Natural killer cell (primary cell): ENCODE data around the gene RPP14. TPM values are rescaled to one million over a fixed set of nuclear protein-coding genes. Genes with fewer than 3 reads are reported as not detected.
"Not testable (repeated sequence)": the region's sequence is repeated elsewhere in the genome, so short reads cannot be mapped to it uniquely, and the experiment has no call there.

Experiments
- ATAC-seq, 3 donors: fragments of 150-1000 bp in 2 of 3; fragments of 200-7000 bp in 1 of 3; cut with Tn5 transposase; 1 replicate in 1 of 3; 2 replicates in 2 of 3; pipeline ENCODE4 v1.10.0; 2021; ENCODE audit warnings: mild to moderate bottlenecking in 2 of 3, moderate library complexity in 2 of 3
- DNase-seq, 2 donors: peaks; one replicate each; pipeline versions ENCODE4 v3.0.0 to v3.0.0-alpha.2; 2013 to 2021; ENCODE audit warnings: mixed read lengths in 1 of 2
- H3K27ac ChIP-seq: one replicate; pipeline ENCODE4 v1.5.1; 2013; ENCODE audit warnings: mild to moderate bottlenecking, low read length
- H3K27me3 ChIP-seq: one replicate; pipeline ENCODE4 v1.6.1; 2013; ENCODE audit warnings: low read length; ENCODE audit not compliant: control insufficient read depth, insufficient read depth
- H3K36me3 ChIP-seq: one replicate; pipeline ENCODE4 v1.6.1; 2013; ENCODE audit warnings: low read length; ENCODE audit not compliant: control insufficient read depth, insufficient read depth
- H3K4me1 ChIP-seq: one replicate; pipeline ENCODE4 v1.6.1; 2013; ENCODE audit warnings: low read length; ENCODE audit not compliant: control insufficient read depth, insufficient read depth
- H3K4me3 ChIP-seq: one replicate; pipeline ENCODE4 v1.5.1; 2013; ENCODE audit warnings: low read length
- H3K9me3 ChIP-seq: one replicate; pipeline ENCODE4 v1.6.1; 2013; ENCODE audit warnings: low read length; ENCODE audit not compliant: control insufficient read depth, insufficient read depth
- H3K27ac Mint-ChIP-seq, 2 donors: one replicate each; pipeline ENCODE4 v1.8.0; 2022; ENCODE audit warnings: mild to moderate bottlenecking in 2 of 2, mixed read lengths in 2 of 2, moderate library complexity in 1 of 2
- H3K27me3 Mint-ChIP-seq, 2 donors: one replicate each; pipeline ENCODE4 v1.8.0; 2022; ENCODE audit warnings: low read depth in 2 of 2, mixed read lengths in 2 of 2
- H3K36me3 Mint-ChIP-seq: one replicate; pipeline ENCODE4 v1.8.0; 2022; ENCODE audit warnings: mixed read lengths
- H3K4me1 Mint-ChIP-seq, 2 donors: one replicate each; pipeline ENCODE4 v1.8.0; 2022; ENCODE audit warnings: mixed read lengths in 2 of 2
- H3K4me3 Mint-ChIP-seq: one replicate; pipeline ENCODE4 v1.8.0; 2022; ENCODE audit warnings: mild to moderate bottlenecking, moderate library complexity, mixed read lengths
- H3K9me3 Mint-ChIP-seq, 2 donors: one replicate each; pipeline ENCODE4 v1.8.0; 2022; ENCODE audit warnings: mixed read lengths in 2 of 2
- WGBS: methylation state at CpG from one replicate; pipeline ENCODE4 v1.1.7; 2013; ENCODE audit warnings: missing lambda C conversion rate; ENCODE audit not compliant: insufficient coverage; 5-methylcytosine and 5-hydroxymethylcytosine counted together
- intact Hi-C: fragments of 100-400 bp; cut with micrococcal nuclease; formaldehyde crosslinking; loops from one replicate; pipeline ENCODE4 v1.14.2; 2022
- total RNA-seq, 4 donors: library from RNA; stranded (reverse); fragments of 120-200 nt in 1 of 4; gene quantifications; one replicate each; pipeline versions ENCODE4 v1.2.3 to v1.2.4, GENCODE V29; 2013 to 2022
- TF ChIP-seq, protein P1 (sequence below): fragments of 200-600 bp; IDR thresholded peaks from one replicate; pipeline ENCODE4 v1.8.0; 2022; ENCODE audit warnings: antibody characterized with exemption

Gene RPP14
- total RNA-seq, 3 donors from 2014 or later (not counting 1 experiment from before 2014, with no cell fraction given) = 13.1 to 18.8 (median 17.0) TPM

DNA sequence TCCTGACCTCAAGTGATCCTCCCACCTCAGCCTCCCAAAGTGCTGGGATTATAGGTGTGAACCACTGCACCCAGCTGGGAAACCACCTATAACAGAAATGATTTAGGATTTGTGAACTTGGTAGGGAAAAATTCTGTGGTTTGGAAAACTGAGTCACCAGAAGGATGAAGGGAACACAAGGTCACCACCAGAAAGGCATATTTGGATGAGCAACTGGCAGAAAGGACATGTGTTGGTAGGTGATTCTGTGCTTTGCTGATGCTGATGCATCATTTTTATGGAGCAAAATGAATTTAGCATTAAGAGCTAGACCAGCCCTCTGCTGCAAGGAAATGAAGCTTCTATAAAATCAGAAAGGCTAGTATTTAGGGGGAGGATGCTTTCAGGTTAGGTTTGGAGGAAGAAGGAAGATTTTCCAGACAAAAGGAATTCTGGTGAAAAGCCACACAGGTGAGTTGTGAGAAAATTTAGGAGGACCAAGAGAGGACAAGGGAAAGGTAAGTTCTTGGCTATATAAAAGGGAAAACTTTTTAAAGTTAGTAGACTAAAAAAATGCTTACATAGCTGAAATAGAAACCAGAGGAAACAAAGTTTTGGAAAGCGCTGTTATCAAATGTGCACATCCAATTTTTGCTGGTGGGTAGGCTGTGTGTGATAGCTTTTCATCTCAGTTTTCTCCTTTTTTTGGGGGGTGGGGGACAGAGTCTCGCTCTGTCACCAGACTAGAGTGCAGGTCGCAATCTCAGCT is 30.3 kb downstream of the RPP14 start:
- no peak for ATAC-seq
- Histone ChIP-seq H3K27ac (no peak overlapping the region), H3K4me3 (no peak overlapping the region), H3K27me3 (no peaks in the 10 kb centered on the region), H3K36me3 (peaks cover 4% of the 10 kb centered on the region), H3K4me1 (peaks cover 13% of the 10 kb centered on the region), H3K9me3 (no peaks in the 10 kb centered on the region)
- Mint-ChIP-seq H3K27me3 (no peaks in the 10 kb centered on the region), H3K4me1 (peaks cover 33 to 45% of the 10 kb centered on the region in 2 donors), H3K36me3 (no peaks in the 10 kb centered on the region), H3K4me3 (peak overlapping the region; percentile 56), H3K9me3 (no peaks in the 10 kb centered on the region), H3K27ac (peak overlapping the region; percentile 87 to 91)
- TF ChIP-seq, protein P1, sequence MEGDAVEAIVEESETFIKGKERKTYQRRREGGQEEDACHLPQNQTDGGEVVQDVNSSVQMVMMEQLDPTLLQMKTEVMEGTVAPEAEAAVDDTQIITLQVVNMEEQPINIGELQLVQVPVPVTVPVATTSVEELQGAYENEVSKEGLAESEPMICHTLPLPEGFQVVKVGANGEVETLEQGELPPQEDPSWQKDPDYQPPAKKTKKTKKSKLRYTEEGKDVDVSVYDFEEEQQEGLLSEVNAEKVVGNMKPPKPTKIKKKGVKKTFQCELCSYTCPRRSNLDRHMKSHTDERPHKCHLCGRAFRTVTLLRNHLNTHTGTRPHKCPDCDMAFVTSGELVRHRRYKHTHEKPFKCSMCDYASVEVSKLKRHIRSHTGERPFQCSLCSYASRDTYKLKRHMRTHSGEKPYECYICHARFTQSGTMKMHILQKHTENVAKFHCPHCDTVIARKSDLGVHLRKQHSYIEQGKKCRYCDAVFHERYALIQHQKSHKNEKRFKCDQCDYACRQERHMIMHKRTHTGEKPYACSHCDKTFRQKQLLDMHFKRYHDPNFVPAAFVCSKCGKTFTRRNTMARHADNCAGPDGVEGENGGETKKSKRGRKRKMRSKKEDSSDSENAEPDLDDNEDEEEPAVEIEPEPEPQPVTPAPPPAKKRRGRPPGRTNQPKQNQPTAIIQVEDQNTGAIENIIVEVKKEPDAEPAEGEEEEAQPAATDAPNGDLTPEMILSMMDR = no peak
- no peak for DNase-seq
- intact Hi-C loops = no loop called here
- 89% methylated on average over 1 of the region's 3 CpGs for WGBS

- H3K36me3 Mint-ChIP-seq = no peaks in the 10 kb centered on the region
- TF ChIP-seq, protein P1 = no peak
- WGBS = 82% methylated on average over 1 of the region's 1 CpG
- no peaks in the 10 kb centered on the region for H3K27me3 ChIP-seq
- no peak overlapping the region for H3K4me3 Mint-ChIP-seq
- H3K27ac Mint-ChIP-seq = no peak overlapping the region
- H3K27ac ChIP-seq = no peak overlapping the region
- H3K4me1 Mint-ChIP-seq = peaks cover 33 to 39% of the 10 kb centered on the region in 2 donors
- no peak for DNase-seq
- H3K36me3 ChIP-seq = peaks cover 4% of the 10 kb centered on the region
- no peak for ATAC-seq
- intact Hi-C loops = no loop called here
- peaks cover 10% of the 10 kb centered on the region for H3K4me1 ChIP-seq
- H3K4me3 ChIP-seq = no peak overlapping the region
- H3K27me3 Mint-ChIP-seq = no peaks in the 10 kb centered on the region
- H3K9me3 ChIP-seq = no peaks in the 10 kb centered on the region
- no peaks in the 10 kb centered on the region for H3K9me3 Mint-ChIP-seq
These were observed 31.1 kb downstream of the RPP14 start for GRCh38 chr3:58337190-58337589.

DNA sequence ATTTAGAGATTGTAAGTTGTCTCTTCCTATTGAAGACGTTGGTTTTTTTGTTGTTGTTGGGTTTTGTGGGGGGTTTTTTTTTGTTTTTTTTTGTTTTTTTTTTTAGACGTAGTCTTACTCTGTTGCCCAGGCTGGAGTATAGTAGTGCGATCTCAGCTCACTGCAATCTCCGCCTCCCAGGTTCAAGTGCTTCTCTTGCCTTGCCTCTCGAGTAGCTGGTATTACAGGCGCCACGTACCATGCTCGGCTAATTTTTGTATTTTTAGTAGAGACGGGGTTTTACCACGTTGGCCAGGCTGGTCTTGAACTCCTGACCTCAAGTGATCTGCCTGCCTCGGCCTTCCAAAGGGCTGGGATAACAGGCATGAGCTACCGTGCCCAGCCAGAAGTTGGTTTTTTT is 33.1 kb downstream of the RPP14 start:
- ATAC-seq, H3K9me3 Mint-ChIP-seq, H3K27me3 ChIP-seq, H3K4me3 Mint-ChIP-seq, DNase-seq, H3K27ac Mint-ChIP-seq, H3K36me3 Mint-ChIP-seq, H3K4me1 ChIP-seq, H3K27me3 Mint-ChIP-seq, intact Hi-C loops, H3K27ac ChIP-seq, H3K9me3 ChIP-seq, H3K4me3 ChIP-seq: not testable (repeated sequence)
- H3K4me1 Mint-ChIP-seq = peaks cover 30 to 32% of the 10 kb centered on the region in 2 donors
- peaks cover 12% of the 10 kb centered on the region for H3K36me3 ChIP-seq
- WGBS = 76% methylated on average over 12 of the region's 12 CpGs

GRCh38 chr3:58340594-58341244 is 34.7 kb downstream of the RPP14 start:
- DNase-seq = no peak
- no peaks in the 10 kb centered on the region for H3K36me3 Mint-ChIP-seq
- no peak overlapping the region for H3K27ac Mint-ChIP-seq
- peaks cover 15 to 16% of the 10 kb centered on the region in 2 donors for H3K4me1 Mint-ChIP-seq
- Histone ChIP-seq H3K4me3 (no peak overlapping the region), H3K4me1 (no peaks in the 10 kb centered on the region), H3K27me3 (no peaks in the 10 kb centered on the region), H3K9me3 (no peaks in the 10 kb centered on the region), H3K27ac (no peak overlapping the region), H3K36me3 (peaks cover 12% of the 10 kb centered on the region)
- no peaks in the 10 kb centered on the region for H3K27me3 Mint-ChIP-seq
- ATAC-seq = no peak
- 93% methylated on average over 3 of the region's 3 CpGs for WGBS
- TF ChIP-seq, protein P1 = no peak
- no peak overlapping the region for H3K4me3 Mint-ChIP-seq
- H3K9me3 Mint-ChIP-seq = no peaks in the 10 kb centered on the region
- intact Hi-C loops = no loop called here
